HG03558 (cell line): ENCODE data around the gene PTCH1.

ENCODE experiments used
- ATAC-seq: cut with Tn5 transposase; IDR thresholded peaks from one replicate; pipeline ENCODE4 v1.9.1; 2021; ENCODE audit warnings: moderate number of reproducible peaks; ENCODE audit not compliant: unreplicated experiment; ENCODE audit errors: extremely low read depth

PTCH1 gene

GRCh38 chr9:95499847-95500246, 16.9 kb downstream of the PTCH1 start:
- ATAC-seq = no peak

GRCh38 chr9:95499046-95499676, 17.6 kb downstream of the PTCH1 start:
- no peak for ATAC-seq

GRCh38 chr9:95498641-95499040, 18.1 kb downstream of the PTCH1 start:
- ATAC-seq = no peak

- ATAC-seq = no peak
These were observed 19.0 kb downstream of the PTCH1 start for GRCh38 chr9:95497772-95498171.

GRCh38 chr9:95496687-95497086, 20.1 kb downstream of the PTCH1 start:
- no peak for ATAC-seq

- ATAC-seq = no peak
These were observed 20.8 kb downstream of the PTCH1 start for GRCh38 chr9:95495961-95496360.

GRCh38 chr9:95495529-95495928, 21.2 kb downstream of the PTCH1 start:
- no peak for ATAC-seq

- ATAC-seq = peak; percentile 64
These were observed 22.1 kb downstream of the PTCH1 start for GRCh38 chr9:95494416-95495371.

- no peak for ATAC-seq
These were observed 22.8 kb downstream of the PTCH1 start for GRCh38 chr9:95494022-95494415.

GRCh38 chr9:95493402-95493801, 23.4 kb downstream of the PTCH1 start:
- ATAC-seq = no peak

GRCh38 chr9:95491543-95492320, 25.0 kb downstream of the PTCH1 start:
- no peak for ATAC-seq

- no peak for ATAC-seq
These were observed 27.8 kb downstream of the PTCH1 start for GRCh38 chr9:95488954-95489353.

- ATAC-seq = no peak
These were observed 30.5 kb downstream of the PTCH1 start for GRCh38 chr9:95486318-95486717.

GRCh38 chr9:95484225-95484624, 32.5 kb downstream of the PTCH1 start:
- no peak for ATAC-seq

GRCh38 chr9:95483431-95483830, 33.3 kb downstream of the PTCH1 start:
- ATAC-seq = no peak

GRCh38 chr9:95482621-95483020, 34.1 kb downstream of the PTCH1 start:
- ATAC-seq = no peak

GRCh38 chr9:95481000-95481399, 35.8 kb downstream of the PTCH1 start:
- ATAC-seq = no peak

- ATAC-seq = no peak
These were observed 36.4 kb downstream of the PTCH1 start for GRCh38 chr9:95480346-95480745.

- no peak for ATAC-seq
These were observed 37.4 kb downstream of the PTCH1 start for GRCh38 chr9:95479330-95479729.

- no peak for ATAC-seq
These were observed 38.4 kb downstream of the PTCH1 start for GRCh38 chr9:95478335-95478734.

GRCh38 chr9:95477885-95478284, 38.9 kb downstream of the PTCH1 start:
- ATAC-seq = no peak
